ENCODE measurements around the gene CYTH4. TPM values are rescaled to one million over a fixed set of nuclear protein-coding genes. Genes with fewer than 3 reads are reported as not detected.

Gene CYTH4
- total RNA-seq, 1 experiment from 2014 or later: 3.8 TPM

DNA sequence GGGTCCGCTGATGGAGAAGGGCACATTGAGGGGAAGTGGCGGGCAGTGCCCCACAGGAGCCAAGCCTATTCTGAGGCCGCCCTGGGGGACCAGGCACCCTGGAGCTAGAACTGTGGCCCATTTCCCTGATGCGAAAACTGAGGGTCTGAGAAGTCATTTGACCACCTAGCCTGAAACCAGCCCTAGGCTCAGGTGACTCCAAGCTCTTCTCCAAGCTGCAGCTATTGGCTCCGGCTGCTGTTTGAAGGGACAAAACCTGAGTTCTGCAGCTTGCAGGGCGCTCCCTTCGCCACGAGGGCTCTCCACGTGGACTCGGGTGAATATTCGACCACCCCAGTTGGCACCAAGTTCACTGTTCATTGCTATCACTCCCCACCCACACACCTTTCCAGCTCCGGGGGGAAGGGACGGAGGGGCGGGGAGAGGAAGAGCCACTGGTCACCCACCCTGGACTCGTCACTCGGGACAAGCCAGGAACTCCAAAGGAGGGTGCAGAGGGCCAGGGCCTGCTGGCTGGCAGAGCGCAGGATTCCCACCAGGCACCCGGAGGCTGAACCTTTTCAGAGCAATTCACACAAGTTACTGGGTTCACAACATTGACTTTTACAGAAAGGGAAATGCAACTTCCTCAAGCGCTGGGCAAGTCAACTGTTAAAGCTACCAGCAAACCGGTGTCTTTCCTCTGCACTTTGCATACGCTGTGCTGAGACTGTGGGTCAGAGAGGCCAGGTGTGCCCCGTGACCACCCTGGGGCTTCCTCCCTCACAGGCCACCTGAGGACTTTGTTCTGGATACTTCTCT, 37.2 kb upstream of the CYTH4 start:
- no peak overlapping the region for H3K9ac ChIP-seq (ENCODE audit: low read length)
- no peaks in the 10 kb centered on the region for H3K9me3 ChIP-seq (ENCODE audit: control insufficient read depth in 1 of 2, insufficient read depth in 1 of 2, low read depth in 1 of 2, low read length in 2 of 2)
- POLR2A ChIA-PET: interaction anchor here (1.0 to 2.0 kb wide), 2 partner anchors 11 to 16 kb away, joined by 3 to 10 read pairs; no protein-coding TSS in a partner anchor
- no peak overlapping the region for H3K27ac ChIP-seq (ENCODE audit: low read depth, low read length)
- intact Hi-C loops (cut with micrococcal nuclease): no loop called here
- peaks cover 7% of the 10 kb centered on the region; the same call in 1 of the 2 replicates for H3K79me2 ChIP-seq (ENCODE audit: insufficient read depth, low read length)
- no peak for ATAC-seq
- DNase-seq (ENCODE audit: low read depth, low spot score): no peak
- BruUV-seq (replicated peaks): no TSS peak
- peaks cover 11 to 35% of the 10 kb centered on the region in 2 experiments for H3K4me1 ChIP-seq (ENCODE audit: control insufficient read depth in 1 of 2, insufficient read depth in 2 of 2, low read length in 2 of 2)
- H4K20me1 ChIP-seq (ENCODE audit: insufficient read depth): no peaks in the 10 kb centered on the region
- no peak for TF ChIP-seq RAD21 (IDR thresholded peaks at IDR 0.05; ENCODE audit: low read depth)
- TF ChIP-seq YY1 (IDR thresholded peaks at IDR 0.05; ENCODE audit: extremely low read depth, insufficient replicate concordance, low read depth, low read length): no peak
- TF ChIP-seq ZNF274 (IDR thresholded peaks at IDR 0.05; ENCODE audit: low read depth, low read length): no peak
- TF ChIP-seq EGR1 (IDR thresholded peaks at IDR 0.05; ENCODE audit: low read depth): no peak
- TF ChIP-seq POLR2A (IDR thresholded peaks at IDR 0.05; ENCODE audit: borderline replicate concordance, extremely low read depth, insufficient read depth, insufficient read length): no peak
- no peak for TF ChIP-seq JUND (IDR thresholded peaks at IDR 0.05)
- TF ChIP-seq POLR2AphosphoS5 (IDR thresholded peaks at IDR 0.05; ENCODE audit: low read depth, low read length): no peak
- no peak for TF ChIP-seq SP1 (IDR thresholded peaks at IDR 0.05; ENCODE audit: low read depth)
- TF ChIP-seq CEBPB (IDR thresholded peaks at IDR 0.05; ENCODE audit: low read depth): no peak
- H2AFZ ChIP-seq (ENCODE audit: low read depth, low read length, poor library complexity, severe bottlenecking): no peak overlapping the region
- CTCF ChIA-PET: interaction anchor here (4.2 kb wide), 1 partner anchor 14 kb away, joined by 30 read pairs; no protein-coding TSS in a partner anchor
- no peak overlapping the region for H3K4me3 ChIP-seq (replicated peaks in 1 of 2; ENCODE audit: low read depth in 1 of 2, low read length in 2 of 2)
- H3K4me2 ChIP-seq (ENCODE audit: low read length): peak overlapping the region; percentile 99
- no peaks in the 10 kb centered on the region for H3K27me3 ChIP-seq (ENCODE audit: insufficient read depth, low read length)
- no peaks in the 10 kb centered on the region for H3K9me2 ChIP-seq (ENCODE audit: insufficient read depth)
- no peaks in the 10 kb centered on the region for H3K36me3 ChIP-seq (ENCODE audit: control insufficient read depth in 1 of 2, insufficient read depth in 2 of 2, low read length in 2 of 2)
- RAD21 ChIA-PET (ENCODE audit: low non-redundant PET in 1 of 2, low total read pairs in 2 of 2, uncharacterized antibody in 2 of 2, unreplicated experiment in 2 of 2): no interaction called here

DNA sequence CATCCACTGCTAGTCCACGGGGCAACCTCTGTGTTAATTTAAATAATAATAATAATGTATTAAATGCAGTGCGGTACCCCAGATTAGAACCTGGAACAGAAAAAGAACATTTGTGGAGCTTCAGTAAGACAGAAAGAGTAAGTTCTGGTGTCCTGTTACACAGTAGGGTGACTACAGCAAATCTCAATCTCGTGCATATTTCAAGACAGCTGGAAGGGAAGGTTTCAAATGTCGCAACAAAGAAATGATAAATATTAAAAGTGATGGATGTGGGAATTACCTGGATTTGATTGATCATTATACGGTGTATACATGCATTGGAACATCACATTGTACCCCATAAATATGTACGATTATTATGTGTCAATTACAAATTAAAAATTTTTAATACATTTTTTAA, 36.6 kb upstream of the CYTH4 start:
- H3K4me3 ChIP-seq (replicated peaks in 1 of 2; ENCODE audit: low read depth in 1 of 2, low read length in 2 of 2): no peak overlapping the region
- H3K4me1 ChIP-seq (ENCODE audit: control insufficient read depth in 1 of 2, insufficient read depth in 2 of 2, low read length in 2 of 2): peaks cover 11 to 35% of the 10 kb centered on the region in 2 experiments
- H3K27ac ChIP-seq (ENCODE audit: low read depth, low read length): no peak overlapping the region
- no peaks in the 10 kb centered on the region for H4K20me1 ChIP-seq (ENCODE audit: insufficient read depth)
- H3K9ac ChIP-seq (ENCODE audit: low read length): no peak overlapping the region
- H3K27me3 ChIP-seq (ENCODE audit: insufficient read depth, low read length): no peaks in the 10 kb centered on the region
- no peaks in the 10 kb centered on the region for H3K9me3 ChIP-seq (ENCODE audit: control insufficient read depth in 1 of 2, insufficient read depth in 1 of 2, low read depth in 1 of 2, low read length in 2 of 2)
- intact Hi-C loops (cut with micrococcal nuclease): no loop called here
- H2AFZ ChIP-seq (ENCODE audit: low read depth, low read length, poor library complexity, severe bottlenecking): no peak overlapping the region
- H3K9me2 ChIP-seq (ENCODE audit: insufficient read depth): no peaks in the 10 kb centered on the region
- ChIA-PET RAD21 (ENCODE audit: low non-redundant PET in 1 of 2, low total read pairs in 2 of 2, uncharacterized antibody in 2 of 2, unreplicated experiment in 2 of 2) (no interaction called here), CTCF (no interaction called here), POLR2A (no interaction called here)
- H3K36me3 ChIP-seq (ENCODE audit: control insufficient read depth in 1 of 2, insufficient read depth in 2 of 2, low read length in 2 of 2): no peaks in the 10 kb centered on the region
- BruUV-seq (replicated peaks): no TSS peak
- no peak for ATAC-seq
- H3K4me2 ChIP-seq (ENCODE audit: low read length): no peak overlapping the region
- peaks cover 7% of the 10 kb centered on the region; the same call in 1 of the 2 replicates for H3K79me2 ChIP-seq (ENCODE audit: insufficient read depth, low read length)
- DNase-seq (ENCODE audit: low read depth, low spot score): no peak
- TF ChIP-seq SP1 (IDR thresholded peaks at IDR 0.05; ENCODE audit: low read depth): no peak
- no peak for TF ChIP-seq POLR2AphosphoS5 (IDR thresholded peaks at IDR 0.05; ENCODE audit: low read depth, low read length)
- no peak for TF ChIP-seq SRF (IDR thresholded peaks at IDR 0.05; ENCODE audit: low read depth)
- TF ChIP-seq ELF1 (IDR thresholded peaks at IDR 0.05; ENCODE audit: borderline replicate concordance, low read depth): no peak
- TF ChIP-seq, protein P1, sequence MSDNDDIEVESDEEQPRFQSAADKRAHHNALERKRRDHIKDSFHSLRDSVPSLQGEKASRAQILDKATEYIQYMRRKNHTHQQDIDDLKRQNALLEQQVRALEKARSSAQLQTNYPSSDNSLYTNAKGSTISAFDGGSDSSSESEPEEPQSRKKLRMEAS (IDR thresholded peaks at IDR 0.05): no peak
- TF ChIP-seq JUND (IDR thresholded peaks at IDR 0.05): no peak
- no peak for TF ChIP-seq ZFX (IDR thresholded peaks at IDR 0.05)
- TF ChIP-seq, protein P2, sequence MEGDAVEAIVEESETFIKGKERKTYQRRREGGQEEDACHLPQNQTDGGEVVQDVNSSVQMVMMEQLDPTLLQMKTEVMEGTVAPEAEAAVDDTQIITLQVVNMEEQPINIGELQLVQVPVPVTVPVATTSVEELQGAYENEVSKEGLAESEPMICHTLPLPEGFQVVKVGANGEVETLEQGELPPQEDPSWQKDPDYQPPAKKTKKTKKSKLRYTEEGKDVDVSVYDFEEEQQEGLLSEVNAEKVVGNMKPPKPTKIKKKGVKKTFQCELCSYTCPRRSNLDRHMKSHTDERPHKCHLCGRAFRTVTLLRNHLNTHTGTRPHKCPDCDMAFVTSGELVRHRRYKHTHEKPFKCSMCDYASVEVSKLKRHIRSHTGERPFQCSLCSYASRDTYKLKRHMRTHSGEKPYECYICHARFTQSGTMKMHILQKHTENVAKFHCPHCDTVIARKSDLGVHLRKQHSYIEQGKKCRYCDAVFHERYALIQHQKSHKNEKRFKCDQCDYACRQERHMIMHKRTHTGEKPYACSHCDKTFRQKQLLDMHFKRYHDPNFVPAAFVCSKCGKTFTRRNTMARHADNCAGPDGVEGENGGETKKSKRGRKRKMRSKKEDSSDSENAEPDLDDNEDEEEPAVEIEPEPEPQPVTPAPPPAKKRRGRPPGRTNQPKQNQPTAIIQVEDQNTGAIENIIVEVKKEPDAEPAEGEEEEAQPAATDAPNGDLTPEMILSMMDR (IDR thresholded peaks at IDR 0.05 in 2 of 3, conservative IDR thresholded peaks at IDR 0.05 in 1 of 3; ENCODE audit: borderline replicate concordance in 1 of 3, insufficient read depth in 1 of 3, low read depth in 2 of 3, low read length in 2 of 3): no peak
- TF ChIP-seq YY1 (IDR thresholded peaks at IDR 0.05; ENCODE audit: extremely low read depth, insufficient replicate concordance, low read depth, low read length): no peak
- TF ChIP-seq, protein P3, sequence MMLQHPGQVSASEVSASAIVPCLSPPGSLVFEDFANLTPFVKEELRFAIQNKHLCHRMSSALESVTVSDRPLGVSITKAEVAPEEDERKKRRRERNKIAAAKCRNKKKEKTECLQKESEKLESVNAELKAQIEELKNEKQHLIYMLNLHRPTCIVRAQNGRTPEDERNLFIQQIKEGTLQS (IDR thresholded peaks at IDR 0.05): no peak
- no peak for TF ChIP-seq SIN3A (IDR thresholded peaks at IDR 0.05; ENCODE audit: low read depth)
- TF ChIP-seq CEBPB (IDR thresholded peaks at IDR 0.05; ENCODE audit: low read depth): no peak
- TF ChIP-seq EZH2phosphoT487 (IDR thresholded peaks at IDR 0.05; ENCODE audit: borderline replicate concordance): no peak
- TF ChIP-seq ZNF274 (IDR thresholded peaks at IDR 0.05; ENCODE audit: low read depth, low read length): no peak

All from HCT116 (cell line).